Measurements from ENCODE around the gene IL17RA.

- no peak for TF ChIP-seq POLR2AphosphoS5 (IDR thresholded peaks at IDR 0.05)
- TF ChIP-seq CTCF (IDR thresholded peaks at IDR 0.05), result no peak
- TF ChIP-seq POLR2A (IDR thresholded peaks at IDR 0.05), result no peak
These were observed 1.5 kb downstream of the IL17RA start for GRCh38 chr22:17086296-17086695.

Measured in prostate gland (tissue), 2 donors.